Measurements from ENCODE around the gene COPA.

The COPA gene

GRCh38 chr1:160340866-160341265 is 2.2 kb downstream of the COPA start:
- no peak overlapping the region for H3K27ac ChIP-seq
- TF ChIP-seq ZFX (IDR thresholded peaks at IDR 0.05; ENCODE audit: borderline replicate concordance) (no peak), CTCF (IDR thresholded peaks at IDR 0.05) (no peak)

DNA sequence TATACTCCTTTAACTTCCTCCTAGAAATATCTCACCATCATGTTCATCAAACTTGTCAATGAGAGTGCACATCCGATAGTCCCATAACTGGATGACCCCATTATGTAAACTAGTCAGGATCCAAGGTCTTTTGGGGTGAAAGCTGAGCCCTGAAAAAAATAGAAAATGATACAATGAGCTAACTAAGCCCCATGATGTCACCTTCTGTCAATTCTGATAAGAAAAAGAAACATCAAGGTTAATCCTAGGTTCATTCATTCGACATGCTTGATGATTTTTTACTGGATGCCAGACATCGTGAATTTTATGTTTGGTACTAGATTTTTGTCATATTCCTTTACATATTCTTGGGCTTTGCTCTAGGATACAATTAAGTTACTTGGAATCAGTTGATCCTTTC is 2.9 kb downstream of the COPA start:
- no peak overlapping the region for H3K27ac ChIP-seq
- TF ChIP-seq CTCF (IDR thresholded peaks at IDR 0.05) = no peak
- TF ChIP-seq ZFX (IDR thresholded peaks at IDR 0.05; ENCODE audit: borderline replicate concordance) = no peak

DNA sequence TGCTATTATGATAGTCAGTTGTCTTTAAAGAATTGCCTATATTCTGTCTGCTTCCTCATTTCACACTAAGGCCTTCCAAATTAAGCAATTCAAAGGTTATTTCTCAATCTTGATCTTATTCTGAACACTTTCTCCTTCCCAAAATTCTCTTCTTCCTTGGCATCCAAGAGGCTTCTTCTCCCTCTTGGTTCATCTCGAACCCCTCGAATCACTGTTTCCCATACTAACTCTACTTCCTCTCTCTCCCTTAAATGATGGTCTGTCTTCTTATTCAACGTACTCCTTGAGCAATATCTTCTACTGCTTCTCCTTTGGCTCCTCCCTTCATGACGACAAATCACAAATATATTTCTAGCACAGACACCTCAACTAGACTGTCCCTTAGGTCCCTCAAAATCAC is 4.5 kb downstream of the COPA start:
- TF ChIP-seq CTCF (IDR thresholded peaks at IDR 0.05) (no peak), ZFX (IDR thresholded peaks at IDR 0.05; ENCODE audit: borderline replicate concordance) (no peak)
- H3K27ac ChIP-seq = no peak overlapping the region

- no peak overlapping the region for H3K27ac ChIP-seq
- no peak for TF ChIP-seq ZFX (IDR thresholded peaks at IDR 0.05; ENCODE audit: borderline replicate concordance)
Observed at GRCh38 chr1:160332516-160332915, 10.5 kb downstream of the COPA start.

DNA sequence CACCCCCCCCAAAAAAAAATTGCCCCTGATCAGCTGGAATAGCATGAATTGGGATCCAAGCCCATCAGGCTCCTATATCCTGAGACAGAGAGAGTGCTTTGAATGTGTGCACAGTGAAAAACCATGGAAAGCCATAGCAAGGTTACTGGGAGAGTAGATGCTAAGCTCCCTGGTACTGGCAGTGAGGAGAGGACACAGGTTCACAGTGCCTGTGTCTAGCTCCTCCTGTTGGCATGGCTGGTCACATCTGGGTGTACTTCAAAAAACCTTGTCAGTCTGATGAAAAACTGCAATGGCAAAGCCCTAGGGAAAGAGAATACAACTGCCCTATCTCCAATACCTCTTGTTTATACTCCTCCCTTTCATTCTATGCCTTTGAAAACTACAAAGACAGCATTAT is 12.9 kb downstream of the COPA start:
- TF ChIP-seq CTCF (IDR thresholded peaks at IDR 0.05) = no peak; the same call in 1 of the 2 replicates
- TF ChIP-seq ZFX (IDR thresholded peaks at IDR 0.05; ENCODE audit: borderline replicate concordance) = no peak
- H3K27ac ChIP-seq = no peak overlapping the region

DNA sequence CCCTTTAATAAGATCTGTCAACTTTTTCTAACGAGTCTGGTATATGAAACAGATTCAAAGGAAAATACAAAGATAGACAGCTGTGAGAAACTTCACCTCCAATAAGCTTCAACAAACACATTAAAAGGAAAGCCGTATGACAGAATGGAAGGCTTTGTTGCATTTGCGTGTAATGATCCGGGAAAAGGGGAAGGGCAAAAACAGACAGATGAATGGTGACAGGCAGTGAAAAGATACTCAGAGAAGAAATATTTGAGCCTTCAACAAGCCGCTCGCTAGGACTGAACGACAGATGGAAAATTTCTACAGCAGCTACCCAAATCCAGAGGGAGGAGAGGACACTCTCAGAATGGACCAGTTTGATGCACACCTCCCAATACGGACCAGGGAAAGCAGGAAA is 14.9 kb downstream of the COPA start:
- no peak overlapping the region for H3K27ac ChIP-seq
- TF ChIP-seq ZFX (IDR thresholded peaks at IDR 0.05; ENCODE audit: borderline replicate concordance) (no peak), CTCF (IDR thresholded peaks at IDR 0.05) (no peak)

- no peak for TF ChIP-seq ZFX (IDR thresholded peaks at IDR 0.05; ENCODE audit: borderline replicate concordance)
- TF ChIP-seq CTCF (IDR thresholded peaks at IDR 0.05) = no peak
- no peak overlapping the region for H3K27ac ChIP-seq
Observed at GRCh38 chr1:160326418-160326817, 16.6 kb downstream of the COPA start.

- TF ChIP-seq CTCF (IDR thresholded peaks at IDR 0.05) = no peak
- TF ChIP-seq ZFX (IDR thresholded peaks at IDR 0.05; ENCODE audit: borderline replicate concordance) = no peak
- H3K27ac ChIP-seq = no peak overlapping the region; the same call in 1 of the 2 replicates
Observed at GRCh38 chr1:160325252-160325651, 17.8 kb downstream of the COPA start.

Measured in 22Rv1 (cell line).